OCI-LY7 (cell line): ENCODE measurements around the gene NAV3. TPM values are rescaled to one million over a fixed set of nuclear protein-coding genes. Genes with fewer than 3 reads are reported as not detected.
A peak's percentile ranks its signal among the peaks of the same experiment; 100 is the strongest.

Source experiments
- BruUV-seq: library from RNA; stranded (reverse); fragments of 400-500 nt; replicated peaks from 2 replicates; lab custom pipeline; 2021; lab: Mats Ljungman, UMichigan
- CTCF ChIA-PET: fragments of 300-600 bp; sonication (Branson Sonifier 250); formaldehyde crosslinking; loops from one replicate; lab custom pipeline; 2022; ENCODE audit warnings: antibody characterized with exemption; ENCODE audit not compliant: unreplicated experiment; lab: Charles Lee
- POLR2A ChIA-PET: fragments of 300-600 bp; sonication (Branson Sonifier 250); formaldehyde crosslinking; loops from one replicate; lab custom pipeline; 2022; ENCODE audit warnings: antibody characterized with exemption; lab: Charles Lee
- DNase-seq: peaks from one replicate; pipeline ENCODE4 v3.0.0-alpha.2; 2015; ENCODE audit warnings: low spot score
- H2AFZ ChIP-seq: fragments of 200-600 bp; sonication (generic), shearing (Covaris generic); 2 replicates; pipeline ENCODE4 v1.6.1; 2014; ENCODE audit warnings: mild to moderate bottlenecking, antibody characterized with exemption, low read length, moderate library complexity
- H3K27ac ChIP-seq: fragments of 200-600 bp; sonication (generic); 2 replicates; pipeline ENCODE4 v1.5.1; 2014; ENCODE audit warnings: mixed run types, low read depth, mild to moderate bottlenecking, moderate library complexity, low read length, inconsistent platforms; ENCODE audit not compliant: poor library complexity, severe bottlenecking
- H3K36me3 ChIP-seq: fragments of 200-600 bp; sonication (generic); 2 replicates; pipeline ENCODE4 v1.6.1; 2014; ENCODE audit warnings: mild to moderate bottlenecking, antibody characterized with exemption, low read length, moderate library complexity, mixed read lengths; ENCODE audit not compliant: insufficient read depth
- H3K4me1 ChIP-seq: fragments of 200-600 bp; sonication (generic); 2 replicates; pipeline ENCODE4 v1.5.1; 2014; ENCODE audit warnings: mild to moderate bottlenecking, low read length; ENCODE audit not compliant: insufficient read depth, poor library complexity, severe bottlenecking
- H3K4me2 ChIP-seq: fragments of 200-600 bp; sonication (generic); 2 replicates; pipeline ENCODE4 v1.6.1; 2014; ENCODE audit warnings: mild to moderate bottlenecking, low read length
- H3K4me3 ChIP-seq: fragments of 200-600 bp; sonication (generic); 2 replicates; pipeline ENCODE4 v1.5.1; 2014; ENCODE audit warnings: mild to moderate bottlenecking, low read depth, low read length; ENCODE audit not compliant: poor library complexity, severe bottlenecking
- H3K79me2 ChIP-seq: fragments of 200-600 bp; sonication (generic); 2 replicates; pipeline ENCODE4 v1.6.1; 2016; ENCODE audit warnings: low read depth, mild to moderate bottlenecking, low read length, moderate library complexity, mixed read lengths; ENCODE audit not compliant: insufficient read depth
- H3K9me2 ChIP-seq: fragments of 200-600 bp; sonication (generic); 2 replicates; pipeline ENCODE4 v1.6.1; 2016; ENCODE audit warnings: mild to moderate bottlenecking, low read length, mixed read lengths; ENCODE audit not compliant: insufficient read depth
- H3K9me3 ChIP-seq: fragments of 200-600 bp; sonication (generic); 2 replicates; pipeline ENCODE4 v1.6.1; 2014; ENCODE audit warnings: mild to moderate bottlenecking, mixed run types, low read length, mixed read lengths
- H4K20me1 ChIP-seq: fragments of 200-600 bp; sonication (generic); 2 replicates; pipeline ENCODE4 v1.6.1; 2014; ENCODE audit warnings: mild to moderate bottlenecking, antibody characterized with exemption, low read length, moderate library complexity, mixed read lengths; ENCODE audit not compliant: insufficient read depth
- EZH2phosphoT487 ChIP-seq: fragments of 200-600 bp; sonication (generic); IDR thresholded peaks from 2 replicates; pipeline ENCODE4 v1.6.1; 2018; ENCODE audit warnings: low read depth, borderline replicate concordance, mild to moderate bottlenecking, mixed run types, antibody characterized with exemption, low read length, moderate library complexity, mixed read lengths
- intact Hi-C: fragments of 100-400 bp; cut with micrococcal nuclease; formaldehyde crosslinking; loops from one replicate; pipeline ENCODE4 v1.10.0; 2022; ENCODE audit not compliant: unreplicated experiment
- total RNA-seq, 2 experiments: library from RNA; depleted of rRNA in 1 of 2; stranded (reverse); fragments of >200 nt in 1 of 2; shearing (Covaris generic) in 1 of 2; gene quantifications; 2 replicates each; pipeline ENCODE4 v1.2.3, GENCODE V29; 2014 to 2022
- TF ChIP-seq, protein P1 (sequence below): fragments of 200-600 bp; sonication (generic); conservative IDR thresholded peaks from 2 replicates; pipeline ENCODE4 v1.5.1; 2014; ENCODE audit warnings: mild to moderate bottlenecking, antibody characterized with exemption, low read length, moderate library complexity, mixed read lengths

NAV3 gene
- total RNA-seq, 2 experiments from 2014 or later, result 0.68 to 1.6 TPM

DNA sequence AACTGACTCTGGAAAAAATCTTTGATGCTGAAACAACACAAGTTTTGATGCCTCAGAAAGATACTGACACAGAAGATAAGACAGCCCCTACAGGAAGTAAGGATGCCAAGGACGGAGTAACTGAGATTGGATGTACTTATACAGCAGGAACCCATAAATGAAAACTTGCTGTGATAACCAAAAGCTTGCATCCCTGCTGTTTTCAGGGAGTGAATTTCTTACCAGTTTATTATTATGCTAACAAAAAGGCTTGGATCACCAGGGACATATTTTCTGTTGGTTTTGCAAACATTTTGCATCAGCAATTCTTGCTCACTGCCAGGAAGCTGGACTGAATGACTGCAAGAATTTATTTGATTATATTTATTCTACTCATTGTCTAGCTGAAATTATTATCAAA is 197.7 kb downstream of the NAV3 start:
- Histone ChIP-seq H3K9me3 (no peaks in the 10 kb centered on the region), H4K20me1 (no peaks in the 10 kb centered on the region), H3K4me3 (no peak overlapping the region), H2AFZ (0 out of 2 replicates have a peak overlapping the region, but pooled peaks have one; percentile 3), H3K79me2 (no peaks in the 10 kb centered on the region), H3K9me2 (no peaks in the 10 kb centered on the region; the same call in 1 of the 2 replicates), H3K4me1 (no peaks in the 10 kb centered on the region), H3K27ac (no peak overlapping the region), H3K36me3 (no peaks in the 10 kb centered on the region), H3K4me2 (no peak overlapping the region)
- TF ChIP-seq, protein P1, sequence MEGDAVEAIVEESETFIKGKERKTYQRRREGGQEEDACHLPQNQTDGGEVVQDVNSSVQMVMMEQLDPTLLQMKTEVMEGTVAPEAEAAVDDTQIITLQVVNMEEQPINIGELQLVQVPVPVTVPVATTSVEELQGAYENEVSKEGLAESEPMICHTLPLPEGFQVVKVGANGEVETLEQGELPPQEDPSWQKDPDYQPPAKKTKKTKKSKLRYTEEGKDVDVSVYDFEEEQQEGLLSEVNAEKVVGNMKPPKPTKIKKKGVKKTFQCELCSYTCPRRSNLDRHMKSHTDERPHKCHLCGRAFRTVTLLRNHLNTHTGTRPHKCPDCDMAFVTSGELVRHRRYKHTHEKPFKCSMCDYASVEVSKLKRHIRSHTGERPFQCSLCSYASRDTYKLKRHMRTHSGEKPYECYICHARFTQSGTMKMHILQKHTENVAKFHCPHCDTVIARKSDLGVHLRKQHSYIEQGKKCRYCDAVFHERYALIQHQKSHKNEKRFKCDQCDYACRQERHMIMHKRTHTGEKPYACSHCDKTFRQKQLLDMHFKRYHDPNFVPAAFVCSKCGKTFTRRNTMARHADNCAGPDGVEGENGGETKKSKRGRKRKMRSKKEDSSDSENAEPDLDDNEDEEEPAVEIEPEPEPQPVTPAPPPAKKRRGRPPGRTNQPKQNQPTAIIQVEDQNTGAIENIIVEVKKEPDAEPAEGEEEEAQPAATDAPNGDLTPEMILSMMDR, result no peak
- TF ChIP-seq EZH2phosphoT487, result no peak
- intact Hi-C loops, result no loop called here
- BruUV-seq, result no TSS peak
- CTCF ChIA-PET, result no interaction called here
- DNase-seq, result no peak
- POLR2A ChIA-PET, result no interaction called here

DNA sequence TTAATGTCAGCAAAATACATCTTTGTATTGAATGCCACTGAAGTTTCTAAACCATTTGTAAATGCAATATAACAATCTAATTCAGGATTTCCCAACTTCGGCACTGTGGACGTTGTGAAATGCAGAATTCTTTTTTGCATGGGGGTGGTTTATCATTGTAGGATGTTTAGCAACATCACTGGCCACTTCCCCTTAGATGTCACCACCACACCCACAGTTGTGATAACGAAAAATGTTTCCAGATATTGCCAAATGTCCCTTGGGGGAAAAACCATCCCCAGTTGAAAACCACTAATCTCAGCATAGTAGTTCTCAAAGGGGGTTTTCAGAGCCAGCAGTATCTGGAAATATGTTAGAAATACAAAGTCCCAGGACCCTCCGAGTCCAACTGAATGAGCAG is 203.3 kb downstream of the NAV3 start:
- H3K4me1 ChIP-seq, result peaks cover 8% of the 10 kb centered on the region
- no peaks in the 10 kb centered on the region for H3K9me2 ChIP-seq
- TF ChIP-seq, protein P1, result no peak
- no peak for TF ChIP-seq EZH2phosphoT487
- H4K20me1 ChIP-seq, result no peaks in the 10 kb centered on the region
- H3K27ac ChIP-seq, result no peak overlapping the region
- peak overlapping the region; percentile 28; the same call in 1 of the 2 replicates for H2AFZ ChIP-seq
- no peaks in the 10 kb centered on the region for H3K79me2 ChIP-seq
- no TSS peak for BruUV-seq
- intact Hi-C loops, result no loop called here
- DNase-seq, result no peak
- no peak overlapping the region for H3K4me2 ChIP-seq
- ChIA-PET CTCF (no interaction called here), POLR2A (no interaction called here)
- H3K4me3 ChIP-seq, result no peak overlapping the region
- no peaks in the 10 kb centered on the region for H3K9me3 ChIP-seq
- no peaks in the 10 kb centered on the region for H3K36me3 ChIP-seq

DNA sequence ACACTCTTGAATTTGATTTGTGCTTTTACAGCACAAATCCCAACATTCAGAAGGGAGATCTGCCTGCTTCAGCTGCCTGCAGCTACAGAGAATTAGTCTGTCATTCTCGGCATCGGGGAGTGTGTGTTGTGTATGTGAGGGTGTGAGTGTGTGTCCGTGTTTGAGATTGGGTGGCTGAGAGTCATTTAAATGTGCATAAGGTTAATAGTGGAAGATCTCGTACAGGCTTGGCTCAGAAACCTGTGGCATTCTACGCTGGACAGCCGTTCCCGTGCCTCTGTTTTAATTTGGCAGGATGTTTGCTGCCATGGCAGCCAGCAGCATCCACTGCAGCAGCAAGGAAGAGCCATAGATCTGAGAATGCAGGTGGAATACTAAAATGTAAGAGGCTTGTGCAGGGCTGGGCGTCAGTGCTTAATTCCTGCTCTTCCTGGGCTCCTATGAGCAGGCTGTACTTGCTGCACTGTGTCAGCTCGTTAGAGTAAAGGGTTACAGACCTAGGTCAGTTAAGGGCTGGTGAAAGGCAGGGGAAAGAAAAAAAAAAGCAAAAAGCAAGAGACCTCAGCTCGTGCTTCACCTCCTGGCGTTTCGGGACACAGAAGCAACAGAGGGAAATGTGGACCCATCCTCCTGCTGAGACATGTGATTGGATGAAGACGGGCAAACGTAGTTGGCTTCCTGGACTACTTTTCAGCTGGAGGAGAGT is 205.4 kb downstream of the NAV3 start:
- Histone ChIP-seq H3K79me2 (no peaks in the 10 kb centered on the region), H3K4me1 (peaks cover 8% of the 10 kb centered on the region), H3K27ac (no peak overlapping the region), H3K9me2 (no peaks in the 10 kb centered on the region), H3K36me3 (no peaks in the 10 kb centered on the region), H3K4me2 (peak overlapping the region; percentile 31), H3K9me3 (no peaks in the 10 kb centered on the region), H4K20me1 (no peaks in the 10 kb centered on the region), H2AFZ (peak overlapping the region; percentile 80; the same call in 1 of the 2 replicates), H3K4me3 (peak overlapping the region; percentile 32)
- no peak for TF ChIP-seq EZH2phosphoT487
- TF ChIP-seq, protein P1, result no peak
- BruUV-seq, result no TSS peak
- intact Hi-C loops, result no loop called here
- ChIA-PET CTCF (no interaction called here), POLR2A (interaction anchor here (1.2 kb wide), 1 partner anchor 66 kb away, joined by 3 read pairs; no protein-coding TSS in a partner anchor)
- DNase-seq, result no peak
